LoVo (cell line): ENCODE results near the gene LRRC28.

ENCODE experiments used
- DNase-seq: peaks from one replicate; pipeline ENCODE4 v3.0.0-alpha.2; 2016; ENCODE audit warnings: low spot score

The LRRC28 gene

DNA sequence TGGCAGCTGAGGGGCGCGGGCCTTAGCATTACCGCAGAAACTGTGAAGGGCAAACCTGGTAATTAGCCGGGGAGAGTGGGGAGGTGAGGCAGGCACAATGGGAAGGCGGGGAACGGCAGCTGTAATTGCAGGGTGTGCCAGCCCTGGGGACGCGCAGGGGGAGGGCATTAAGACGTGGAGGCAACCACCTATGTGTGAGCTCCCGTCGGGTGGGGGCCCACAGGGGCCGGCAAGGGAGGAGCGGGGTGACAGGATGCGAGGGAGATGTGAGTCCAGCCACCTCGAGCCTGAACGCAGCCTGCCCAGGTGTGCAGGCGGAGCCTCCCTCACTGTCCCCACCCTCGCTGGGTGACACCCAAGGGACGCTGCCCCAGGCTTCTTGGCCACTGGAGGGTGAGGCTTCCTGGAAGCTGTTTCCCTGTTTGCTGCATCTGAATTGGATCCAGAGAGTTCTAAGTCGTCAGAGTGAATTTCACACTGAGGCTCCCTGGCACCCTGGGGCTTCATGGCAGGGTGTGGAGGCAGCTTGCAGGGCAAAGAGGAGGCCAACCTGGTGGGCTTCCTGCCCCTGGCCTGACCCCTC lies 183.9 kb downstream of the LRRC28 start:
- DNase-seq, result peak; percentile 80

DNA sequence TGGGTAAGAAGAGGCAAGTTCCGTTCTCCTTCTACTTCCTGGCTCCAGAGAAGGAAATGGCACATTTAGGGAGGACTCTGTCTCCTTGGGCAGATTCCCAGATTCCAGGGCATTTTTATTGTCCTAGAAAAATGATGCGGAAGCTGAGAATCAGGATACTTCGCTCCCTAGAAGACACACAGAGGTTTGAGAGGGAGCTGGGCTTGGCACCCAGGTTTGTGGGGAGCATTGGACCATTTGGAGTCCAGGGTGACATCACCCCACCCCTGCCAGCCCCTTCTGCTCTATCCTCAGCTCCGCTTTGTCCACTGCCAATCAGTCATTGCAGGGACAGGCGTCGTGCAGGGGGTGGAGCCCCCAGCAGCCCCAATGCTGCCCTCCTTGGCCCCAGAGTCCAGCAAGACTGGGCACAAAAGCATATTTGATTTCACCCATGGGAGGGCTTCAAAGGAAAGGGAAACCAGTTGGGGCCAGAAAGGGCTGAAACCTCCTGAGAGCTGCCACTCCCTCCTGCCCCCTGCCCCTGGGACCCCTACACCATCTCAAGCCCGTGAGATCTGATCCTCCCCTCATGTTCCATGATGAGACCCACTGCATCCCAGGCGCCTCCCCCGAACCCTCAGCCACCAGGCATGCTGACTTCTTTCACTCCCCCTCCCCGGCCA lies 184.7 kb downstream of the LRRC28 start:
- no peak for DNase-seq

DNA sequence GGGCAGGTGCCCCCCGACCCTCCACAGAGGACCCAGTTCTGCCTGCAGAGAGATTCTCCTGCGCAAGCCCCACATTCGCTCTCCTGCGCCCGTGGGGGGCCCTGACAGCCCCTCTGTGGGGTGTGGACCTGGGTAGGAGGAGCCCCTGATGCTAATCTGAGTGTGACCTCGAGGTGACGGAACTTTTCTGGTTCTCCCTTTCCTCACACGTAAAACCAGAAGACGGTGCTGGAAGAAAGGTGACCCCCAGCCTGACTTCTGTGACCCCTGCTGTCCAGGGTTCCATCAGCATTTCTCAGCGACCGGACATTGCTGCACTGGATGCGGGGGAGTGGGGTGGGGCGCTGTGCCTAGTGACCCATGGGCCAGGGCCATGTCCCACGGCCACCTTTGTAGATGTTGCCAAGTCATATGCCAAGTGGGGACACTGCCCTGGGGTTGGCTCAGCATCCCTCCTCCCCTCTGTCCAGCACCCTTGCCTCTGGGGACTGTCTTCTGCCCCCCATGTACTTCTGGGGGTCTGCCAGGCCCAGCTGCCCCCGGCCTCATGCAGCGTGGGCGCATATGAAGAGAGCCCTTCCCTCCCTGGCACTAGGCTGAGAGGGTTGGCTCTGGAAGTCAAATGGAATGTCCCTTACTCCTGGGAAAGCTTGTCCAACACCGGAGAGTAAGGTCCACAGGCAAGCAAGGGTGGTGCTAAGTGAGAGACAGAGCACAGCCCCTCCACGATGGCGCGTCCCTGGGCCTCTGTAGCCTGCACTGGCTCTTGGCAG lies 185.4 kb downstream of the LRRC28 start:
- DNase-seq, result no peak

DNA sequence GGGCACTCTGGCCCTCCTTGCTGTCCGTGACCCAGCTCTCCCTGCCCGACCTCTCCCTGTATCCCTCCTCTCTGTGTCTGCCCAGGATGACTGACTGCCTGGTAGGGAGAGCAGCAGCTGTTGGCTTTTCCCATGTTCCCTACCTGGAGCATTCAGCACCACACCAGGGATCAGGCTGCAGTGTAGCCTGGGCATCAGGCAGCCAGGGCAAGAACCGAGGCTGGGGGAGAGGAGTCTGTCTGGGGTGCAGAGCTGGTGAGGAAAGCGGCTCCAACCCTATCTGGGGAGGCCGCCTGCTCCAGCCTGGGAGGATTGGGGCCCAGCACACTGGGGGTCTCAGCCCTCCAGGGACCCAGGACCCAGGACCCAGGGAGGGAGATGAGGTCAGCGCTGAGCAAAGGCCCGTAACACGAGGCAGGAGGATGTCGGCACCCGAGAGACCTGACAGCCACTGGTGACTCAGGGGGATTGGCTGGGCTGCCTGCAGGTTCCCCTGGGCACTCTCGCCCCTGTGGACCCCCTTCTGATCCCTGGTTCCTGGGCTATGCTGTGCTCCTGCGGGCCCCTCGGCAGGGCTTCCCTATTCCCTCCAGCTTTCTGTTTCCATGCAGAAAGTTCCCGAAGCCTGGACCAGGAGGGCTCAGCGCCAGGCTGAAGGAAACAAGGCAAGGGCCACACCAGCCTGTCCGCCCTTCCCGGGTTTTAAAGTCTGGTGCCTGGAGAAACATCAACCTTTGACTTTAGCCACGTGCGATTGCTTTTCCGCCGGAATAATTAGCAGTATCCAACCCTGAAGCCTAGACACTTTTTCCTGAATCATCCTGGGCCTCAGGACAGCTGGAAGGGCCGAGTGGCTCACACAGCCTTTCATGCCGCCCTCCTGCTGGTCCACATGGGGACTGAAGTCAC lies 186.3 kb downstream of the LRRC28 start:
- DNase-seq, result no peak

DNA sequence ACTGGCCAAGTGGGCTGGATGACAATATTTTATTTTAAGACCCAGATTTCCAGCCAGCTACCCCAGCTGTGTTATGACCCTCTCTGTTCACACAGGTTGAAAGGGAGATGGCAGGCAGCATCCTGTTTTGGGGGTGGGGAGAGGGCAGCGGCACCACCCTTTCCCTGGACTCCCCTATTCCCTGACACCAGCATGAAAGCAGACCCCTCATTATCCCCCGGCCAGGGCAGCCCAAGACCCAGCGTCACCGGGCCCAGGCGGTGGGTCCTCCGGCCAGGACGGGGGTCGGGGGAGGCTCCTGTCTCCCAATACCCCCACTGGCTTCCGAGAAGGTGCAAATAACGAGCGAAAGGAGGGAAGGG lies 186.9 kb downstream of the LRRC28 start:
- DNase-seq, result no peak

DNA sequence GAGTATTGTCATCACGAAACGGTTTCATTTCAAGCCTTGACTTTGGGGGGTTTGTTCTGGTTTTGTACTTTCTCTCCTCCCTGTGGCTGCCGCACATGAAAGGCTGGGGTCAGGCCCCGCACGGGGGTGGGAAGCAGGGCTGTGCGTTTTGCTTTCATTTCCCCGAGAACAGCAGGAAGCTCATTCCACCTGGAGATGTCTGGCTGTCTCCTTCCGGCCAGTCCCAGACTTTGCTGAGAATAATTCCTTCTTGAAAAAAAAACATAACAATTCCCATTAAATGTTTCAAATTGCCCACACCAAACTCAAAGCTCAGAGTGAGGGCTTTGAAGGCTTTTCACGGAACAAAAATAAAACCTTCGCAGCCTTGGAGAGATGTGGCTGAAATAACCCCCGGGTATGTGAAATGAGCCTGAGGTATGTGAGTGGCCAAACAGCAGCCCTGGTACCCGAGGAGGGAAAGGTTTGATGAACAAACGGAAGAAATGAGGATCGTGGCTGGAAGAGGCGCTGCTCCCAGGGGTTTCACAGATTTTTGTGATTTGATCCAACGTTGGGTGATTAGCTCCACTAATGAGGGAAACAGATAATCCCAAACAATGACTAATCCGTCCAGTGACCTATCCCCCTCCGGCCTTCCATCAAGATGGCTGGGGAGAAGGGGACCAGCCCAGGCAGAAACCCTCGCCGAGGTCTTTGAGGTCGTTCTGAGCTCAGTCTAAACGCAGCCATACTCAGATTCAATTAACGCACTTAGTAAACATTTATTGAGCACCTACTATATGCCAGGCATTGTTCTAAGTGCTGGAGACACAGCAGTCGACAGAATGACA lies 187.6 kb downstream of the LRRC28 start:
- no peak for DNase-seq

DNA sequence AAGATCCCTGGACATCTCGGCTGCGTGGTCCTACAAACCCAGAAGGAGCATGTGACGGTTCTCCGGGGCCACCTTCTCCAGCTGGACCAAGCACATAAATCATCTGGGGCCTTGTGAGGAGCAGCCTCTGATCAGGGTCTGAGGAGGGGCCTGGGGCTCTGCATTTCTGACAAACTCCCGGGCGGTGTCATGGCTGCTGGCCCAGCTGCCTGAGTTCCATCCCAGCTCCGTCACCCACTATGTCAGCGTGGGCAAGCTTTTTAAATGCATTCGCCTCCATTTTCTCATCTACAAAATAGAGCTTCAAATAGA lies 188.2 kb downstream of the LRRC28 start:
- no peak for DNase-seq

DNA sequence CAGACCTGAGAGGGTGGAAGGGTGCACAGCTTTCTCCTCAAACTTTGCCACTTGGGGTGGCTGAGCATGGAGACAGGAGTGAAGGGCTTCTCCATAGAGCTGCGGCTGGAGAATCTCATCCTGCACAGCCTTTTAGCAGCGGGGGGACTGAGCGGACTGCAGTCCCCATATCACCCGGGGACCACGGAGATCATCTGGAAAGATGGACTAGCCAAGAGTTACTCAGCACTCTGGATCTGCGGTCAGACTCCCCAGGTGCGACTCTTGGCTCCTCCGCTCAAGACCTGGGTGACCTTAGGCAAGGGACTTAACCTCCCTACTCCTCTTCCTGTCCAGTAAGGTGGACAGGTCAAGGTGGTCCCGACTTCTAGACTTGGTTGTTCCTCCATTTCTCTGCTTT lies 188.7 kb downstream of the LRRC28 start:
- no peak for DNase-seq
